Activated CD8-positive, alpha-beta T cell treated with anti-CD3 and anti-CD28 coated beads, Interleukin-2, amount 10 ng/mL, durations not matched to agents 7 days and 5 days (primary cell): ENCODE measurements around the gene HELZ. TPM values are rescaled to one million over a fixed set of nuclear protein-coding genes. Genes with fewer than 3 reads are reported as not detected.

Experiments
- ATAC-seq: fragments of 150-1000 bp; cut with Tn5 transposase; one replicate; pipeline ENCODE4 v1.10.0; 2021; ENCODE audit warnings: moderate library complexity
- CTCF ChIA-PET: fragments of 350-600 bp; sonication (Branson Sonifier 250); formaldehyde crosslinking; loops from one replicate; lab custom pipeline; 2021; ENCODE audit warnings: antibody characterized with exemption; lab: Charles Lee
- POLR2A ChIA-PET: fragments of 350-600 bp; sonication (Branson Sonifier 250); formaldehyde crosslinking; loops from one replicate; lab custom pipeline; 2021; ENCODE audit warnings: antibody characterized with exemption; lab: Charles Lee
- DNase-seq: peaks from one replicate; pipeline ENCODE4 v3.0.0-alpha.2; 2020
- H3K27ac Mint-ChIP-seq: one replicate; pipeline ENCODE4 v1.8.0; 2021; ENCODE audit warnings: mild to moderate bottlenecking, mixed read lengths
- H3K27me3 Mint-ChIP-seq: one replicate; pipeline ENCODE4 v1.8.0; 2021; ENCODE audit warnings: low read depth, mixed read lengths
- H3K36me3 Mint-ChIP-seq: one replicate; pipeline ENCODE4 v1.8.0; 2021; ENCODE audit warnings: low read depth, mixed read lengths
- H3K4me1 Mint-ChIP-seq: one replicate; pipeline ENCODE4 v1.8.0; 2021; ENCODE audit warnings: low read depth, mixed read lengths
- H3K4me3 Mint-ChIP-seq: one replicate; pipeline ENCODE4 v1.8.0; 2021; ENCODE audit warnings: mild to moderate bottlenecking, mixed read lengths
- H3K9me3 Mint-ChIP-seq: one replicate; pipeline ENCODE4 v1.8.0; 2022; ENCODE audit warnings: mixed read lengths; ENCODE audit not compliant: insufficient read depth
- total RNA-seq, 2 experiments: library from RNA; stranded (reverse); gene quantifications; one replicate each; pipeline ENCODE4 v1.2.3, GENCODE V29; 2021

HELZ gene
- total RNA-seq, 2 experiments from 2014 or later = 69.1 to 76.6 TPM

GRCh38 chr17:67180275-67180674 lies 64.7 kb downstream of the HELZ start:
- CTCF ChIA-PET = interaction anchor here (0.8 kb wide), 2 partner anchors 9 to 10 kb away, joined by 3 read pairs; no protein-coding TSS in a partner anchor
- H3K27ac Mint-ChIP-seq = no peak overlapping the region
- peaks cover 24% of the 10 kb centered on the region for H3K36me3 Mint-ChIP-seq
- POLR2A ChIA-PET = no interaction called here
- no peak overlapping the region for H3K4me3 Mint-ChIP-seq
- no peaks in the 10 kb centered on the region for H3K4me1 Mint-ChIP-seq
- DNase-seq (no peak), ATAC-seq (no peak)
- H3K27me3 Mint-ChIP-seq = no peaks in the 10 kb centered on the region
- no peaks in the 10 kb centered on the region for H3K9me3 Mint-ChIP-seq

- POLR2A ChIA-PET = no interaction called here
- Mint-ChIP-seq H3K4me1 (no peaks in the 10 kb centered on the region), H3K4me3 (no peak overlapping the region), H3K27ac (no peak overlapping the region), H3K36me3 (peaks cover 34% of the 10 kb centered on the region), H3K27me3 (no peaks in the 10 kb centered on the region), H3K9me3 (no peaks in the 10 kb centered on the region)
- CTCF ChIA-PET = interaction anchor here (0.6 to 2.4 kb wide), 7 partner anchors 12 to 140 kb away, joined by 3 to 8 read pairs (median 4); no protein-coding TSS in a partner anchor
- DNase-seq (no peak), ATAC-seq (no peak)
Observed at GRCh38 chr17:67178555-67178954, 66.4 kb downstream of the HELZ start.

GRCh38 chr17:67177732-67178131 lies 67.3 kb downstream of the HELZ start:
- ATAC-seq = no peak
- Mint-ChIP-seq H3K36me3 (peaks cover 39% of the 10 kb centered on the region), H3K4me3 (no peak overlapping the region), H3K4me1 (no peaks in the 10 kb centered on the region), H3K9me3 (no peaks in the 10 kb centered on the region), H3K27ac (no peak overlapping the region), H3K27me3 (no peaks in the 10 kb centered on the region)
- POLR2A ChIA-PET = no interaction called here
- CTCF ChIA-PET = interaction anchor here (0.6 to 2.4 kb wide), 6 partner anchors 13 to 116 kb away, joined by 3 to 8 read pairs (median 4); no protein-coding TSS in a partner anchor
- no peak for DNase-seq

GRCh38 chr17:67174190-67174589 lies 70.8 kb downstream of the HELZ start:
- peaks cover 48% of the 10 kb centered on the region for H3K36me3 Mint-ChIP-seq
- DNase-seq (no peak), ATAC-seq (no peak)
- H3K27ac Mint-ChIP-seq = no peak overlapping the region
- ChIA-PET CTCF (no interaction called here), POLR2A (no interaction called here)
- H3K4me1 Mint-ChIP-seq = peaks cover 8% of the 10 kb centered on the region
- H3K27me3 Mint-ChIP-seq = no peaks in the 10 kb centered on the region
- H3K4me3 Mint-ChIP-seq = no peak overlapping the region
- no peaks in the 10 kb centered on the region for H3K9me3 Mint-ChIP-seq

- Mint-ChIP-seq H3K27me3 (no peaks in the 10 kb centered on the region), H3K27ac (peak overlapping the region; percentile 14), H3K4me3 (no peak overlapping the region), H3K4me1 (peaks cover 8% of the 10 kb centered on the region), H3K36me3 (peaks cover 43% of the 10 kb centered on the region), H3K9me3 (no peaks in the 10 kb centered on the region)
- ATAC-seq = no peak
- ChIA-PET CTCF (no interaction called here), POLR2A (interaction anchor here (0.9 kb wide), 1 partner anchor 9 kb away, joined by 5 read pairs; no protein-coding TSS in a partner anchor)
- no peak for DNase-seq
Observed at GRCh38 chr17:67171560-67171959, 73.4 kb downstream of the HELZ start.

- Mint-ChIP-seq H3K27ac (no peak overlapping the region), H3K9me3 (no peaks in the 10 kb centered on the region), H3K36me3 (peaks cover 47% of the 10 kb centered on the region), H3K4me1 (peaks cover 8% of the 10 kb centered on the region), H3K27me3 (no peaks in the 10 kb centered on the region), H3K4me3 (no peak overlapping the region)
- no peak for ATAC-seq
- ChIA-PET CTCF (interaction anchor here (1.0 kb wide), 1 partner anchor 10 kb away, joined by 3 read pairs; no protein-coding TSS in a partner anchor), POLR2A (no interaction called here)
- no peak for DNase-seq
Observed at GRCh38 chr17:67168496-67168895, 76.5 kb downstream of the HELZ start.

- POLR2A ChIA-PET = no interaction called here
- H3K27ac Mint-ChIP-seq = no peak overlapping the region
- no peaks in the 10 kb centered on the region for H3K27me3 Mint-ChIP-seq
- no peaks in the 10 kb centered on the region for H3K9me3 Mint-ChIP-seq
- CTCF ChIA-PET = no interaction called here
- peaks cover 41% of the 10 kb centered on the region for H3K36me3 Mint-ChIP-seq
- H3K4me3 Mint-ChIP-seq = no peak overlapping the region
- no peaks in the 10 kb centered on the region for H3K4me1 Mint-ChIP-seq
- DNase-seq (no peak), ATAC-seq (no peak)
Observed at GRCh38 chr17:67165201-67165600, 79.8 kb downstream of the HELZ start.

GRCh38 chr17:67164302-67164701 lies 80.7 kb downstream of the HELZ start:
- POLR2A ChIA-PET = no interaction called here
- no peaks in the 10 kb centered on the region for H3K27me3 Mint-ChIP-seq
- CTCF ChIA-PET = no interaction called here
- peaks cover 40% of the 10 kb centered on the region for H3K36me3 Mint-ChIP-seq
- ATAC-seq (no peak), DNase-seq (no peak)
- H3K4me3 Mint-ChIP-seq = no peak overlapping the region
- H3K4me1 Mint-ChIP-seq = no peaks in the 10 kb centered on the region
- H3K27ac Mint-ChIP-seq = no peak overlapping the region
- H3K9me3 Mint-ChIP-seq = no peaks in the 10 kb centered on the region

GRCh38 chr17:67162771-67163170 lies 82.2 kb downstream of the HELZ start:
- no peak for ATAC-seq
- Mint-ChIP-seq H3K36me3 (peaks cover 43% of the 10 kb centered on the region), H3K9me3 (peaks cover 1% of the 10 kb centered on the region), H3K4me3 (no peak overlapping the region), H3K4me1 (peaks cover 8% of the 10 kb centered on the region), H3K27me3 (no peaks in the 10 kb centered on the region), H3K27ac (no peak overlapping the region)
- DNase-seq = no peak
- ChIA-PET POLR2A (interaction anchor here (0.9 kb wide), 1 partner anchor 8 kb away, joined by 5 read pairs; no protein-coding TSS in a partner anchor), CTCF (no interaction called here)

- Mint-ChIP-seq H3K27ac (no peak overlapping the region), H3K4me3 (no peak overlapping the region), H3K9me3 (peaks cover 13% of the 10 kb centered on the region), H3K36me3 (peaks cover 49% of the 10 kb centered on the region), H3K4me1 (peaks cover 20% of the 10 kb centered on the region), H3K27me3 (no peaks in the 10 kb centered on the region)
- ChIA-PET CTCF (no interaction called here), POLR2A (no interaction called here)
- ATAC-seq (no peak), DNase-seq (no peak)
Observed at GRCh38 chr17:67161573-67161972, 83.4 kb downstream of the HELZ start.

- ATAC-seq = no peak
- DNase-seq = no peak
- Mint-ChIP-seq H3K27me3 (no peaks in the 10 kb centered on the region), H3K4me3 (no peak overlapping the region), H3K36me3 (peaks cover 52% of the 10 kb centered on the region), H3K27ac (no peak overlapping the region), H3K4me1 (peaks cover 22% of the 10 kb centered on the region), H3K9me3 (peaks cover 14% of the 10 kb centered on the region)
- ChIA-PET CTCF (no interaction called here), POLR2A (no interaction called here)
Observed at GRCh38 chr17:67160791-67161190, 84.2 kb downstream of the HELZ start.

- Mint-ChIP-seq H3K27ac (peak overlapping the region; percentile 85), H3K4me3 (peak overlapping the region; percentile 34), H3K9me3 (peaks cover 14% of the 10 kb centered on the region), H3K36me3 (peaks cover 40% of the 10 kb centered on the region), H3K27me3 (no peaks in the 10 kb centered on the region), H3K4me1 (peaks cover 25% of the 10 kb centered on the region)
- ChIA-PET CTCF (interaction anchor here (0.6 to 1.5 kb wide), 6 partner anchors 9 to 430 kb away, joined by 3 to 5 read pairs (median 3); no protein-coding TSS in a partner anchor), POLR2A (no interaction called here)
- ATAC-seq (peak; percentile 75), DNase-seq (no peak)
Observed at GRCh38 chr17:67157732-67158639, 87.0 kb downstream of the HELZ start.
